Gastroesophageal sphincter (tissue), 3 donors: Measurements from ENCODE around the gene CCM2L.

Experiments
- EP300 ChIP-seq: sonication (generic); formaldehyde crosslinking; IDR thresholded peaks from one replicate; pipeline ENCODE4 v1.6.1; 2017; ENCODE audit warnings: antibody characterized with exemption, mild to moderate bottlenecking
- POLR2A ChIP-seq, 2 donors: fragments of 450-650 bp; IDR thresholded peaks; one replicate each; pipeline ENCODE4 v1.6.1; 2017; ENCODE audit warnings: antibody characterized with exemption in 2 of 2, mild to moderate bottlenecking in 2 of 2, moderate library complexity in 1 of 2
- POLR2AphosphoS5 ChIP-seq: sonication (generic); formaldehyde crosslinking; IDR thresholded peaks from one replicate; pipeline ENCODE4 v1.6.1; 2017; ENCODE audit warnings: antibody characterized with exemption
- TF ChIP-seq, protein P1 (sequence below), 4 experiments: fragments of 200-600 bp in 2 of 4; fragments of 450-650 bp in 2 of 4; sonication (generic) in 1 of 4; IDR thresholded peaks; one replicate each; pipeline ENCODE4 v1.5.1; 2017 to 2019; ENCODE audit warnings: antibody characterized with exemption in 4 of 4, mild to moderate bottlenecking in 2 of 4, moderate library complexity in 2 of 4

GRCh38 chr20:32080783-32081182 is 70.5 kb downstream of the CCM2L start:
- TF ChIP-seq, protein P1, sequence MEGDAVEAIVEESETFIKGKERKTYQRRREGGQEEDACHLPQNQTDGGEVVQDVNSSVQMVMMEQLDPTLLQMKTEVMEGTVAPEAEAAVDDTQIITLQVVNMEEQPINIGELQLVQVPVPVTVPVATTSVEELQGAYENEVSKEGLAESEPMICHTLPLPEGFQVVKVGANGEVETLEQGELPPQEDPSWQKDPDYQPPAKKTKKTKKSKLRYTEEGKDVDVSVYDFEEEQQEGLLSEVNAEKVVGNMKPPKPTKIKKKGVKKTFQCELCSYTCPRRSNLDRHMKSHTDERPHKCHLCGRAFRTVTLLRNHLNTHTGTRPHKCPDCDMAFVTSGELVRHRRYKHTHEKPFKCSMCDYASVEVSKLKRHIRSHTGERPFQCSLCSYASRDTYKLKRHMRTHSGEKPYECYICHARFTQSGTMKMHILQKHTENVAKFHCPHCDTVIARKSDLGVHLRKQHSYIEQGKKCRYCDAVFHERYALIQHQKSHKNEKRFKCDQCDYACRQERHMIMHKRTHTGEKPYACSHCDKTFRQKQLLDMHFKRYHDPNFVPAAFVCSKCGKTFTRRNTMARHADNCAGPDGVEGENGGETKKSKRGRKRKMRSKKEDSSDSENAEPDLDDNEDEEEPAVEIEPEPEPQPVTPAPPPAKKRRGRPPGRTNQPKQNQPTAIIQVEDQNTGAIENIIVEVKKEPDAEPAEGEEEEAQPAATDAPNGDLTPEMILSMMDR (IDR thresholded peaks at IDR 0.05), result no peak
- TF ChIP-seq POLR2A (IDR thresholded peaks at IDR 0.05) (no peak), EP300 (no peak), POLR2AphosphoS5 (no peak)
